CD4-positive, CD25-positive, alpha-beta regulatory T cell (primary cell): ENCODE results near the gene HUS1B. TPM values are rescaled to one million over a fixed set of nuclear protein-coding genes. Genes with fewer than 3 reads are reported as not detected.

ENCODE experiments used
- ATAC-seq, 2 donors: fragments of 150-1000 bp; cut with Tn5 transposase; one replicate each; pipeline ENCODE4 v1.10.0; 2021; ENCODE audit warnings: low read depth in 2 of 2, moderate number of reproducible peaks in 2 of 2, moderate library complexity in 1 of 2
- DNase-seq, 3 donors: peaks; one replicate each; pipeline versions ENCODE4 v3.0.0 to v3.0.0-alpha.2; 2012 to 2022; ENCODE audit warnings: mixed read lengths in 1 of 3
- H3K27ac ChIP-seq: one replicate; pipeline ENCODE4 v1.7.0; 2013; ENCODE audit warnings: mild to moderate bottlenecking, low read length; ENCODE audit not compliant: insufficient read depth, poor library complexity, severe bottlenecking
- H3K27me3 ChIP-seq: one replicate; pipeline ENCODE4 v1.7.0; 2013; ENCODE audit warnings: low read length; ENCODE audit not compliant: control insufficient read depth, insufficient read depth
- H3K36me3 ChIP-seq: one replicate; pipeline ENCODE4 v1.7.0; 2013; ENCODE audit warnings: mild to moderate bottlenecking, low read length, moderate library complexity; ENCODE audit not compliant: control insufficient read depth, insufficient read depth
- H3K4me1 ChIP-seq: 2 replicates; pipeline ENCODE4 v1.7.0; 2013; ENCODE audit warnings: mild to moderate bottlenecking, low read length; ENCODE audit not compliant: insufficient read depth, control insufficient read depth, poor library complexity, severe bottlenecking
- H3K4me3 ChIP-seq: one replicate; pipeline ENCODE4 v1.7.0; 2013; ENCODE audit warnings: low read depth, mild to moderate bottlenecking, low read length, moderate library complexity
- H3K9me3 ChIP-seq, 2 experiments: 1 replicate in 1 of 2; 2 replicates in 1 of 2; pipeline ENCODE4 v1.7.0; 2013; ENCODE audit warnings: low read length in 2 of 2, mild to moderate bottlenecking in 1 of 2, moderate library complexity in 1 of 2; ENCODE audit not compliant: control insufficient read depth in 2 of 2
- H3K27ac Mint-ChIP-seq, 3 donors: one replicate each; pipeline ENCODE4 v1.8.0; 2020 to 2022; ENCODE audit warnings: mild to moderate bottlenecking in 3 of 3, mixed read lengths in 3 of 3, moderate library complexity in 2 of 3
- H3K27me3 Mint-ChIP-seq: one replicate; pipeline ENCODE4 v1.8.0; 2022; ENCODE audit warnings: mild to moderate bottlenecking, mixed read lengths
- H3K36me3 Mint-ChIP-seq: one replicate; pipeline ENCODE4 v1.8.0; 2020; ENCODE audit warnings: mixed read lengths
- H3K4me1 Mint-ChIP-seq, 4 donors: one replicate each; pipeline ENCODE4 v1.8.0; 2020 to 2022; ENCODE audit warnings: mixed read lengths in 4 of 4, mild to moderate bottlenecking in 1 of 4
- H3K4me3 Mint-ChIP-seq, 4 donors: one replicate each; pipeline ENCODE4 v1.8.0; 2020 to 2022; ENCODE audit warnings: mild to moderate bottlenecking in 4 of 4, mixed read lengths in 4 of 4, moderate library complexity in 3 of 4
- H3K9me3 Mint-ChIP-seq, 7 donors: one replicate each; pipeline ENCODE4 v1.8.0; 2020 to 2022; ENCODE audit warnings: mixed read lengths in 7 of 7, mild to moderate bottlenecking in 3 of 7, moderate library complexity in 2 of 7
- polyA plus RNA-seq, 4 donors: library from polyadenylated mRNA; unstranded; fragments of 300-500 nt; fragmentation: Illumina TruSeq; gene quantifications; one replicate each; pipeline ENCODE4 v1.2.3, GENCODE V29; 2021
- total RNA-seq: library from RNA; stranded (reverse); gene quantifications from one replicate; pipeline ENCODE4 v1.2.3, GENCODE V29; 2022

Gene HUS1B
- total and polyA plus RNA-seq, 5 donors from 2014 or later = 0.83 to 4.8 (median 2.2) TPM

DNA sequence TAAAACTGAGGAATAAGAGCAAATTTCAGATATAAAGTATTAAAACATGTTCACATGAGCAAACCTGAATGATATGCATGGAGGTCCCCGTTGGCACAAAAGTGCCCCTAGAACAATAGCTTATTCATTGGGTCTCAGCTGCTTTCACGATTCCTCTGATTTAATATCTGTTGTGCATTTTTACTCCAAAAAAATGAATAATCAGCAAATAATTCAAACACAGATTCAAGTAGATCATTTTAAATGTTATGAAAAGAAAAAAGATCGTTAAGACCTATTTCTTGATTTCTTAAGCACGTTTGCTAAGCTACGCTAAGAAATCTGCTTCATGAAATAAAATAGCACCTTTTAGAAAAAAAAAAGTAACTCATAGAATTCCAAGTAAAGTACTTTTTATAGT is 21.7 kb downstream of the HUS1B start:
- Mint-ChIP-seq H3K36me3 (peaks cover 34% of the 10 kb centered on the region), H3K27ac (no peak overlapping the region), H3K4me1 (peaks cover 6 to 14% (median 11%) of the 10 kb centered on the region in 4 donors), H3K4me3 (no peak overlapping the region), H3K9me3 (no peaks in the 10 kb centered on the region), H3K27me3 (no peaks in the 10 kb centered on the region)
- DNase-seq (no peak), ATAC-seq (no peak)
- Histone ChIP-seq H3K9me3 (no peaks in the 10 kb centered on the region), H3K36me3 (peaks cover 30% of the 10 kb centered on the region), H3K27me3 (no peaks in the 10 kb centered on the region), H3K4me1 (no peaks in the 10 kb centered on the region), H3K27ac (no peak overlapping the region), H3K4me3 (no peak overlapping the region)

- Mint-ChIP-seq H3K9me3 (no peaks in the 10 kb centered on the region), H3K36me3 (peaks cover 39% of the 10 kb centered on the region)
Observed at GRCh38 chr6:633611-634010, 23.3 kb downstream of the HUS1B start.

DNA sequence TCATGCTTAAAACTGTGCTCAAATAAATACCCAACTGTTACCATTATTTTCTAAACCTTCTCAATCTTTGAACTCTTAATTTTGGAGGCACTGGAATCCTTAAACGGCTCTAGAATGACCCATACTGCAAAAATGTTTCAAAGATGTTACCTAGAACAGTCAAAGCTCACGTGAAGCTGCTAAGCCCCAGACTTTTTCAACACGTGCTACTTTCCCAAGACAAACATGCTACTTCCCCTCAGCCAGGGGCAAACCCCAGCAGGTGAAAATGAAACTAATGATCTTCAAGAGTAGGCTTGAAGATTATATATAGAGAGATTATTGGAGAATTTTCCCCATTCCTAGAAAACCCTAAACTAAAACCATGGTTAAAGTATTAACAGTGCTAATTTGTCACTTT is 28.1 kb downstream of the HUS1B start:
- Mint-ChIP-seq H3K4me1 (peaks cover 11 to 25% (median 21%) of the 10 kb centered on the region in 4 donors), H3K36me3 (peaks cover 40% of the 10 kb centered on the region), H3K4me3 (peak overlapping the region in 2 of 4 donors; percentile 1 to 5), H3K27me3 (no peaks in the 10 kb centered on the region), H3K9me3 (no peaks in the 10 kb centered on the region), H3K27ac (peak overlapping the region; percentile 26 to 72 (median 44))
- Histone ChIP-seq H3K27me3 (no peaks in the 10 kb centered on the region), H3K27ac (no peak overlapping the region), H3K4me1 (peaks cover 8% of the 10 kb centered on the region), H3K4me3 (no peak overlapping the region), H3K36me3 (peaks cover 38% of the 10 kb centered on the region), H3K9me3 (no peaks in the 10 kb centered on the region)
- DNase-seq (peak in 1 of 3 donors; percentile 49), ATAC-seq (no peak)

More at GRCh38 chr6:633611-634010, 23.3 kb downstream of the HUS1B start:
- Mint-ChIP-seq H3K4me3 (peak overlapping the region in 1 of 4 donors; percentile 84), H3K27me3 (no peaks in the 10 kb centered on the region), H3K27ac (peak overlapping the region in 1 of 3 donors; percentile 31), H3K4me1 (peaks cover 13 to 18% (median 17%) of the 10 kb centered on the region in 4 donors)
- no peaks in the 10 kb centered on the region for H3K9me3 ChIP-seq
- H3K4me3 ChIP-seq = no peak overlapping the region
- peaks cover 5% of the 10 kb centered on the region for H3K4me1 ChIP-seq
- no peak overlapping the region for H3K27ac ChIP-seq
- H3K27me3 ChIP-seq = no peaks in the 10 kb centered on the region
- ATAC-seq (no peak), DNase-seq (no peak)
- peaks cover 33% of the 10 kb centered on the region for H3K36me3 ChIP-seq

GRCh38 chr6:626236-626635 is 30.7 kb downstream of the HUS1B start:
- H3K27me3 Mint-ChIP-seq = no peaks in the 10 kb centered on the region
- peaks cover 8% of the 10 kb centered on the region for H3K4me1 ChIP-seq
- peaks cover 33% of the 10 kb centered on the region for H3K36me3 Mint-ChIP-seq
- H3K9me3 Mint-ChIP-seq = no peaks in the 10 kb centered on the region
- no peak for DNase-seq
- no peaks in the 10 kb centered on the region for H3K9me3 ChIP-seq
- H3K27ac ChIP-seq = no peak overlapping the region
- no peak overlapping the region for H3K27ac Mint-ChIP-seq
- peaks cover 10 to 25% (median 20%) of the 10 kb centered on the region in 4 donors for H3K4me1 Mint-ChIP-seq
- no peaks in the 10 kb centered on the region for H3K27me3 ChIP-seq
- H3K36me3 ChIP-seq = peaks cover 50% of the 10 kb centered on the region
- no peak for ATAC-seq
- no peak overlapping the region for H3K4me3 ChIP-seq
- H3K4me3 Mint-ChIP-seq = no peak overlapping the region

GRCh38 chr6:624979-625378 is 31.9 kb downstream of the HUS1B start:
- Histone ChIP-seq H3K4me3 (no peak overlapping the region), H3K36me3 (peaks cover 55% of the 10 kb centered on the region), H3K4me1 (peaks cover 8% of the 10 kb centered on the region), H3K27me3 (no peaks in the 10 kb centered on the region), H3K9me3 (no peaks in the 10 kb centered on the region), H3K27ac (no peak overlapping the region)
- H3K9me3 Mint-ChIP-seq = no peaks in the 10 kb centered on the region
- peaks cover 11 to 25% (median 15%) of the 10 kb centered on the region in 4 donors for H3K4me1 Mint-ChIP-seq
- no peak overlapping the region for H3K27ac Mint-ChIP-seq
- DNase-seq = no peak
- H3K4me3 Mint-ChIP-seq = no peak overlapping the region
- peaks cover 42% of the 10 kb centered on the region for H3K36me3 Mint-ChIP-seq
- no peak for ATAC-seq
- H3K27me3 Mint-ChIP-seq = no peaks in the 10 kb centered on the region

GRCh38 chr6:622462-622861 is 34.4 kb downstream of the HUS1B start:
- Histone ChIP-seq H3K36me3 (peaks cover 48% of the 10 kb centered on the region), H3K27me3 (no peaks in the 10 kb centered on the region), H3K27ac (no peak overlapping the region), H3K4me3 (no peak overlapping the region), H3K4me1 (no peaks in the 10 kb centered on the region), H3K9me3 (no peaks in the 10 kb centered on the region)
- H3K9me3 Mint-ChIP-seq = no peaks in the 10 kb centered on the region
- peaks cover 2 to 13% (median 6%) of the 10 kb centered on the region in 4 donors for H3K4me1 Mint-ChIP-seq
- ATAC-seq (no peak), DNase-seq (no peak)
- peaks cover 43% of the 10 kb centered on the region for H3K36me3 Mint-ChIP-seq
- H3K4me3 Mint-ChIP-seq = no peak overlapping the region
- no peak overlapping the region for H3K27ac Mint-ChIP-seq
- H3K27me3 Mint-ChIP-seq = no peaks in the 10 kb centered on the region

DNA sequence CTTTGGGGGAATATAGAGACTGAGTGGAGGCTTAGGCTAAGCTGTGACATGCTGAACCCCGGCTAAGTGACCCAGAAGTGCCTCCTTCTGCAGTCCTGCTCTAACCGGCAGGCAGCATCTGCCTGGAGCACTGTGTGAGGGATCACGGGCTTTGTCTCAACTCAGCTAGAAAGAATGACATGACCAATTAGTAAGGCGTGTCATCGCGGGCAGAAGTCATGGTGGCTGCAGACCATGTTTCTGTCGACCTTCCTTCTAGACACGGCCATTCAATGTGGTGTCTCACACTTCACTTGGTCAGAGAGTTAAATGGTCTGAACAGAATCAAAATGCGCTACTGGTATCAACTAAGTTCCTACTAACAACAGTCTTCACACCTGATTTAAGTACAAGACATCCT is 35.0 kb downstream of the HUS1B start:
- Histone ChIP-seq H3K9me3 (no peaks in the 10 kb centered on the region), H3K27me3 (no peaks in the 10 kb centered on the region), H3K27ac (no peak overlapping the region), H3K4me1 (no peaks in the 10 kb centered on the region), H3K4me3 (no peak overlapping the region), H3K36me3 (peaks cover 49% of the 10 kb centered on the region)
- no peak for ATAC-seq
- H3K9me3 Mint-ChIP-seq = no peaks in the 10 kb centered on the region
- peaks cover 46% of the 10 kb centered on the region for H3K36me3 Mint-ChIP-seq
- H3K27me3 Mint-ChIP-seq = no peaks in the 10 kb centered on the region
- H3K27ac Mint-ChIP-seq = peak overlapping the region in 1 of 3 donors; percentile 18
- DNase-seq = no peak
- H3K4me1 Mint-ChIP-seq = peaks cover 6 to 17% (median 9%) of the 10 kb centered on the region in 4 donors
- no peak overlapping the region for H3K4me3 Mint-ChIP-seq

- Histone ChIP-seq H3K36me3 (peaks cover 51% of the 10 kb centered on the region), H3K4me1 (no peaks in the 10 kb centered on the region), H3K27me3 (no peaks in the 10 kb centered on the region), H3K27ac (no peak overlapping the region), H3K9me3 (no peaks in the 10 kb centered on the region), H3K4me3 (no peak overlapping the region)
- Mint-ChIP-seq H3K27me3 (no peaks in the 10 kb centered on the region), H3K4me1 (peaks cover 7 to 18% (median 10%) of the 10 kb centered on the region in 4 donors), H3K9me3 (no peaks in the 10 kb centered on the region), H3K36me3 (peaks cover 46% of the 10 kb centered on the region), H3K27ac (peak overlapping the region in 1 of 3 donors; percentile 52), H3K4me3 (no peak overlapping the region)
- ATAC-seq = peak in 1 of 2 donors; percentile 5
- no peak for DNase-seq
Observed at GRCh38 chr6:620950-621349, 36.0 kb downstream of the HUS1B start.
